ENCODE data around the gene ARF6.
"Not testable (repeated sequence)": the region's sequence is repeated elsewhere in the genome, so short reads cannot be mapped to it uniquely, and the experiment has no call there.

The ARF6 gene

GRCh38 chr14:49879646-49880204 lies 13.2 kb upstream of the ARF6 start:
- peak; percentile 64 for DNase-seq

GRCh38 chr14:49880267-49881064 lies 12.4 kb upstream of the ARF6 start:
- DNase-seq = no peak

- DNase-seq = no peak
Measured at GRCh38 chr14:49881350-49882001, 11.4 kb upstream of the ARF6 start.

- no peak for DNase-seq
Measured at GRCh38 chr14:49882826-49883694, 9.8 kb upstream of the ARF6 start.

- no peak for DNase-seq
Measured at GRCh38 chr14:49886523-49886922, 6.4 kb upstream of the ARF6 start.

- DNase-seq = no peak
Measured at GRCh38 chr14:49888293-49888692, 4.6 kb upstream of the ARF6 start.

- DNase-seq = peak; percentile 70
Measured at GRCh38 chr14:49892301-49892635, 614 bp upstream of the ARF6 start.

- DNase-seq = no peak
Measured at GRCh38 chr14:49893309-49894213, 679 bp downstream of the ARF6 start.

- not testable (repeated sequence) for DNase-seq
Measured at GRCh38 chr14:49894214-49895107, 1.6 kb downstream of the ARF6 start.

- no peak for DNase-seq
Measured at GRCh38 chr14:49895480-49895879, 2.6 kb downstream of the ARF6 start.

- DNase-seq = not testable (repeated sequence)
Measured at GRCh38 chr14:49896272-49896671, 3.4 kb downstream of the ARF6 start.

- DNase-seq = no peak
Measured at GRCh38 chr14:49896966-49897365, 4.1 kb downstream of the ARF6 start.

- DNase-seq = no peak
Measured at GRCh38 chr14:49897414-49897813, 4.5 kb downstream of the ARF6 start.

GRCh38 chr14:49897965-49898364 lies 5.1 kb downstream of the ARF6 start:
- DNase-seq = no peak

GRCh38 chr14:49898485-49898884 lies 5.6 kb downstream of the ARF6 start:
- no peak for DNase-seq

GRCh38 chr14:49900973-49901372 lies 8.1 kb downstream of the ARF6 start:
- DNase-seq = no peak

- DNase-seq = not testable (repeated sequence)
Measured at GRCh38 chr14:49902679-49903246, 9.9 kb downstream of the ARF6 start.

- DNase-seq = no peak
Measured at GRCh38 chr14:49904270-49904669, 11.4 kb downstream of the ARF6 start.

GRCh38 chr14:49905989-49906388 lies 13.1 kb downstream of the ARF6 start:
- no peak for DNase-seq

GRCh38 chr14:49907186-49907585 lies 14.3 kb downstream of the ARF6 start:
- DNase-seq = no peak

GRCh38 chr14:49908433-49908782 lies 15.5 kb downstream of the ARF6 start:
- DNase-seq = no peak

Measured in GDM1 (cell line).